Stomach smooth muscle (tissue), 2 donors: ENCODE results near the gene CYB561D2.

Experiments used
- H3K27ac ChIP-seq: one replicate; pipeline ENCODE4 v1.7.0; 2013; ENCODE audit warnings: mild to moderate bottlenecking, low read length, inconsistent platforms
- H3K27me3 ChIP-seq, 2 donors: one replicate each; pipeline ENCODE4 v1.7.0; 2013; ENCODE audit warnings: low read length in 2 of 2; ENCODE audit not compliant: insufficient read depth in 2 of 2, control insufficient read depth in 1 of 2
- H3K36me3 ChIP-seq, 2 donors: one replicate each; pipeline ENCODE4 v1.7.0; 2013; ENCODE audit warnings: low read length in 2 of 2; ENCODE audit not compliant: control insufficient read depth in 2 of 2, insufficient read depth in 2 of 2
- H3K4me1 ChIP-seq: one replicate; pipeline ENCODE4 v1.7.0; 2013; ENCODE audit warnings: low read length; ENCODE audit not compliant: control insufficient read depth, insufficient read depth
- H3K4me3 ChIP-seq, 2 donors: one replicate each; pipeline ENCODE4 v1.7.0; 2013; ENCODE audit warnings: low read length in 2 of 2
- H3K9ac ChIP-seq, 2 donors: one replicate each; pipeline ENCODE4 v1.7.0; 2013; ENCODE audit warnings: low read length in 2 of 2, mild to moderate bottlenecking in 1 of 2
- H3K9me3 ChIP-seq, 2 donors: one replicate each; pipeline ENCODE4 v1.7.0; 2013; ENCODE audit warnings: low read length in 2 of 2; ENCODE audit not compliant: control insufficient read depth in 2 of 2
- donor health status: healthy.
- donor health status: Pancreatic carcinoma.

Gene CYB561D2

DNA sequence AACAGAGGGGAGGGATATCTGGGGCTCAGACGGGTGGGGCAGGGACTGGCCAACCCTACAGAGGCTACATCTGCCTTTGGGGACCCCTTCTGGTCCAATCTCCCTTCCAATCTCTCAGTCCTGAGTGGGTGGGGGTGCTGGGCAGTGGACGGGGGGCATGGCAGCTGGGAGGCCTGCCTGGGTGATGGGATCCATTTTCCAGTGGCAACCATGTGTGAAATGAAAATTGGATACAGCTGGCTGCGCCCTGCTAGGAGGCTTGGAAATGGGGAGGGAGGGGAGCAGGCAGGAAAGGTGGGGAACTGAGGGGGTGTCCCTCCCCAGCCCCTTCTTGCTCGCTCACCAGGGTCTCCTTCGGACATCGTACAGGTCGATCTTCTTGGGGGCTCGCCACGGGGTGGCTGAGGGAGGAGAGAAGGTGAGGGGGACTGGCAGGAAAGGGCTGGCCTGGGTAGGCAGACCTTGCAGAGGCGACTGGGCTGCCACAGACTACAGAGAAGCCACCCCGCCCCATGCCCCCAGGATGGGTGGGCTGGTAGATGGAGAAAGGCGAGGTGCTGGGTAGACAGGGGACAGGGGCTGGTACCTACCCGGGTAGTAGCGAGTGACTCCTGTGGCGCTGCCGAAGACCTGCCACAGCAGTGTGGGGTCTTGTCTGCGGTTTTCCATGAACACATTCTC lies 29.9 kb downstream of the CYB561D2 start:
- Histone ChIP-seq H3K9ac (no peak overlapping the region), H3K4me1 (no peaks in the 10 kb centered on the region), H3K9me3 (no peaks in the 10 kb centered on the region), H3K27ac (no peak overlapping the region), H3K36me3 (no peaks in the 10 kb centered on the region), H3K27me3 (no peaks in the 10 kb centered on the region), H3K4me3 (no peak overlapping the region)

DNA sequence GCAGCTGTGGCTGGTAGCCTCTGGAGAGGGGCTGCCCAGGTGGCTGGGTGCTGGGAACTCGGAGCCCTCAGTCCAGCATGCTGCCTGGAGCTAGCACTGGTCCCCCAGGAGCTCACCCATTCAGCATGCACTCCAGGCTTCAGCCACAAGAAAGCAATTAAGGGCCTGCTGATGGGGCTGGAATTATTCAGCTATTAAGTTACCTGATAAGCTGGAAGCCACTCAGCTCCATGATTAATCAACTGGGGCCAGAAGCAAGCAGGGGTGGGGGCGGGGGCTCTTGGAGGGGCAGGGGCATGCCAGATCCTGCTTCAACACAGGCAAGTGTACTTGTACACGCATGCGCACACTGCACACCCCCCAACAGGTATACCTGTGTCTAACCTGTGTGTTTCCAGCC lies 30.7 kb downstream of the CYB561D2 start:
- no peak overlapping the region for H3K27ac ChIP-seq

DNA sequence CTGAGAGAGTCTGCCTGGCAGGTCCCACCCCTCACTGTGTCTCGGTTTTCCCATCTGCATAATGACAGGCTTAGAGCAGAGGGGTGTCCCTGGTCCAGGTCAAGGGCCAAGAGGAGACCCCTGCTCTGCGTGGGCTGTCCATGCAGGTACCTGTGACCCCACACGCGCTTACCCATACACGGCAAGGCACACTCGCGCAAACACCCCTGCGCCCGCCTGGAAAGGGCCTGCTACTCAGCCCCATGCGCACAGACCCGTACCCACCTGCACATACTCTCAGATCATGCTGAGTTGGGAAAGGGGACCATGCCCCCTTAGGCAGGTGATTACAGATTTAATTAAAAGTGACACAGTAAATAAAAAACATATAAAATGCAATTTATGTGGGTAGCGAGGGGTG lies 32.1 kb downstream of the CYB561D2 start:
- no peak overlapping the region for H3K27ac ChIP-seq
- H3K9ac ChIP-seq: no peak overlapping the region
- no peaks in the 10 kb centered on the region for H3K27me3 ChIP-seq
- H3K4me1 ChIP-seq: no peaks in the 10 kb centered on the region
- H3K4me3 ChIP-seq: no peak overlapping the region
- H3K9me3 ChIP-seq: no peaks in the 10 kb centered on the region
- no peaks in the 10 kb centered on the region for H3K36me3 ChIP-seq

More for the DNA sequence above, 30.7 kb downstream of the CYB561D2 start:
- Histone ChIP-seq H3K9ac (no peak overlapping the region), H3K4me1 (no peaks in the 10 kb centered on the region), H3K27me3 (no peaks in the 10 kb centered on the region), H3K36me3 (no peaks in the 10 kb centered on the region), H3K9me3 (no peaks in the 10 kb centered on the region), H3K4me3 (no peak overlapping the region)

DNA sequence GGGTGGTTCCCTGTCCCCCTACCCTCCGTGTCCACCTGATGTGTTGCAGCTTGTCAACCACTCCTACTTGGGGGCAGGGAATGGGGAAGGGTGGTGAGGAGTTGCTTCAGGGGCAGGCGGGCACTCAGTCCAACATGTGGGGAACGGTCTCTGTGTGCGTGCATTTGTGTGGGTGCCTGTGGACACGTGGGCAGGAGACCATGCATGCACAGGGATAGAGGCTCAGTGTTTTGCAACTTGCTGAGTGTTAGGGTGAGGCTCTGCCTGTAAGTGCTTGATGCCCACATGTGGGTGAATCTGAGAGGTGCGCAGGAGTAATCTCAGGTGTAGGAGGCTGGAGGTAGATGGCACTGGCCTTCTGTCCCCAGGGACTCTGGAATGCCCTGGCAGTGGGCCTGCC lies 33.1 kb downstream of the CYB561D2 start:
- Histone ChIP-seq H3K9me3 (no peaks in the 10 kb centered on the region), H3K4me1 (no peaks in the 10 kb centered on the region), H3K4me3 (no peak overlapping the region), H3K9ac (no peak overlapping the region), H3K27me3 (no peaks in the 10 kb centered on the region), H3K27ac (no peak overlapping the region), H3K36me3 (no peaks in the 10 kb centered on the region)

DNA sequence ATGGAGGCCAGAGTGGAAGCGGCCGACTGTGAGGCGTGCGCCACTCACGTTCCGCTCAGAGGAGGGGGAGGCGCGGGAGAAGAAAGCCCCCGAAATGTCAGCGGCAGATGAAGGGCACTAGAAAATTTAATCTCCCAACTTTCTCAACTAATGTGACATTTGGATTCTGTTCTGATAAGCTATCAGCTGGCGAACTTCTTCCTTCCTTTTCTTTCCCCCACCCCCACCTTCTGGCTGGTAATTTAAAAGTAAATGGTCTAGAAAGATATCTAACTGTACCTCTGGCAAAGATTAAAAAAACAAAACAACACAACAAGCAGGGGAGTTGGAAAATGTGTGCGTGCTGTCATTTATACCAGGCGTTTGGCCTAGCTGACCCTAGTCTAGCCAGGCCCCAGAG lies 35.1 kb downstream of the CYB561D2 start:
- Histone ChIP-seq H3K9ac (no peak overlapping the region), H3K27ac (no peak overlapping the region), H3K4me3 (no peak overlapping the region), H3K4me1 (peaks cover 2% of the 10 kb centered on the region), H3K27me3 (no peaks in the 10 kb centered on the region), H3K9me3 (no peaks in the 10 kb centered on the region), H3K36me3 (no peaks in the 10 kb centered on the region)

DNA sequence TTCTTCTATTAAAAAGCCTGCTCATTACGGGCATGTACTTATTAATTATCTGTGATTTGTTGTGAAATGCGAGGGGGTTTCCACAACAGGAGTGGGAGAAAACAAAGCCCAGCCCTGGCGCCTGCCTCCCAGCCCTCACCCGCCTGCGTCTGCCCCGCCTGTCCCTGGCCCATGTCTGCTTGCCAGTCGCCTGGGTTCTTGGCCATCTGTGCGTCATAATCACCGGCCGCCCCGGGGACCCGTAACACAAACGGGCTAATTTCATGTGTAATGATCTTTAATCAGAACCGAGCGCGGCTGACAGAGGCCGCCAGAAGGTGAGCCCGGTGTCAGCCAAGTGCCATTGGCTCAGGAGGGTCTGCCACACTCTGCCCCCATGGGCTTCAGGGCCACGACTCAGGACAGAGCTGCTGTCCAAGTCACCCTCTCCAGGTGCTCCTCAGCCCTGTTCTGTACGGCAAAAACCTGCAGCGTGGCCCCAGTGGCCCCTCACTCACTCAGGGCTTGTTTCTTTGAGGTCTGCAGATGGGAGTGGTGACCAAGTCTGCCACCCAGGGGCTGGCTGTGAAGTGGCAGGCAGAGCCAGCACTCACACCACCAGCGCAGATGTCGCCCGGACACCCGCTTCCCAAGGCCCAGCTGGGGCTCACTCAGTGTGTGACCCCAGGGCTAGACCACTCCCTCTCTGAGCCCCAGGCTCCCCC lies 37.5 kb downstream of the CYB561D2 start:
- Histone ChIP-seq H3K9ac (no peak overlapping the region), H3K27me3 (no peaks in the 10 kb centered on the region), H3K4me3 (no peak overlapping the region), H3K27ac (no peak overlapping the region), H3K4me1 (peaks cover 8% of the 10 kb centered on the region), H3K36me3 (no peaks in the 10 kb centered on the region), H3K9me3 (no peaks in the 10 kb centered on the region)

DNA sequence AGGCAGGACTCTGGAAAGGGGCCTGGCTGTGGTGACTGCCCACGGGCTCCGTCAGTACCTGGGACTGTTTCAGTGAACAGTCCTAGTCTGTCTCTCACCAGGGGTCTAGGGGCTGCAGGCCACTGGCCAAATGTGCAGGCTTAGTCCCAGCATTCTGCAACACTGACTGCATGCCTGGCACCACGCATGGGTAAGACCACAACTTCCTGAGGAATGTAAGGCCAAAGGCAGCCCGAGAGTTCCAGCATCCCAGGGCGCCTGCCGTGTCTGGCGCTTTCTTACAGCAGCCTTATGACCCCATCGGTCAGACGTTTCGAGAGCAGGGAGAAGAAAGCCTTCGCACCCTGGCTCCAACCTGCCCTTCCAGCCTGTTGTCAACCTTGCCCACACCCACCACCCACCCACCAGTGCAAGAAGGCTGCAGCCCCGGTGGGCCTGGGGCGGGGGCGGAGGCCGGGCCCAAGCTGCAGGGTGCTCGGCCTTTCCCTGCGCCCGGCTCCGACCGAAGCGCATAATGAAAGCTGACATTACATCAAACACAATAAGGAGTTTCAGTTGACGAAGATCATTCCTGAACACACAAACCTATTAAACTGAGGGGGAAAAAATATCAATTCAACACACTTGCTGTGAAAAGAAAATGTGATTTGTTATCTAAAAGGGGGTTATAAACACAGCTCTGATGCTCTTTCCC lies 38.2 kb downstream of the CYB561D2 start:
- Histone ChIP-seq H3K27me3 (no peaks in the 10 kb centered on the region), H3K9ac (no peak overlapping the region), H3K36me3 (no peaks in the 10 kb centered on the region), H3K4me1 (peaks cover 8% of the 10 kb centered on the region), H3K9me3 (no peaks in the 10 kb centered on the region), H3K27ac (no peak overlapping the region), H3K4me3 (no peak overlapping the region)

DNA sequence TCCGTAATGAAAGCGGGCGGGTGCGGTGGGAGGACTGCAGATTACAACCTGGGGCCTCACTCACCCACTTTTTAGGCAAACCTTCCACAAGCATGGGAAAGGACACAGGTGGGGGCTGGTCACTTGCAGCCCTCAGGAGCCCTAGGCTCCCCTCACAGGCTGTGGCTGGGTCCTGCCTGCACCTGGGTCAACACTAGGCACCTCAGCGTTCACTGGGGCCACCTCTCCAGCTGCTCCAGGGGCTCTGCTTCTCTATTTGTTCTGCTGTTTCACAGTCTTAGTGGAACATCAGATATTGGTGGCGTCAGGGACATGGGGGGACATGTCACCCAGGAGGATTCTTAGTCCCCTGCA lies 38.7 kb downstream of the CYB561D2 start:
- no peak overlapping the region for H3K4me3 ChIP-seq
- no peaks in the 10 kb centered on the region for H3K27me3 ChIP-seq
- H3K4me1 ChIP-seq: peaks cover 8% of the 10 kb centered on the region
- H3K27ac ChIP-seq: no peak overlapping the region
- no peaks in the 10 kb centered on the region for H3K9me3 ChIP-seq
- H3K36me3 ChIP-seq: no peaks in the 10 kb centered on the region
- H3K9ac ChIP-seq: no peak overlapping the region

DNA sequence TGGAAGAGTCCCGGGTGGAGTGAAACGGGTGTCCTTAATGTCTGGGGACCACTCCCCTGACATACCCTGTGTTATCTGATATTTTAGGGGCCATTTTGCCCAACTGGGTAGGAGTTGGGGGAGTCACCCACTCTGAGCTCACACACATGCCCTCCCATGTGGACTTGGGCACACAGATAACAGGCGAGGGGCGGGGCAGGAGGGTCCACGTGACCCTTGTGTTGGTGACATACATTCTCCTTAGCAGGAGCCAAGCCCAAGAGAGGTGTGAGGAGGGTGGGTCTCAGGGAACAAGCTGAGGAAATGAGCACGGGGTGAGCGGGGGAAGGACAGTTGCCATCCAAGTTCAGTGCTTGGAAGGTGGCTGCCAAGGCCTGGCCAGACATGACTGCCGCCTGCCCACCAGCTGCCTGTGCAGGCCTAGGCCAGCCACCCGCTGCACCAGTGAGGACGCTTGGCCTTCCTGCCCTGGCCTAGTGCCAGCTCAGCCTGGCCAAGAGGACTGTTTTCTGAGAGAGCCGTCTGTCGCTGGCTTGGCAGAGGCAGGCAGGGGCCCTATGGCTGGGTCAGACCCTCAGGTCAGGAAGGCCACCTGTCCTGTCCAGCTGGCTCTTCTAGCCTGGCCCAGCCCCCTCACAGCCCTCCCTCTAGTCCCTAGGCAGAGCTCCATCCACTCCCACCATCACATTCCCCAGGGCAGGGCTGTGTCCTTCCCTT lies 40.0 kb downstream of the CYB561D2 start:
- no peak overlapping the region for H3K4me3 ChIP-seq
- H3K9me3 ChIP-seq: no peaks in the 10 kb centered on the region
- no peak overlapping the region for H3K27ac ChIP-seq
- H3K36me3 ChIP-seq: no peaks in the 10 kb centered on the region
- peaks cover 8% of the 10 kb centered on the region for H3K4me1 ChIP-seq
- no peaks in the 10 kb centered on the region for H3K27me3 ChIP-seq
- no peak overlapping the region for H3K9ac ChIP-seq

DNA sequence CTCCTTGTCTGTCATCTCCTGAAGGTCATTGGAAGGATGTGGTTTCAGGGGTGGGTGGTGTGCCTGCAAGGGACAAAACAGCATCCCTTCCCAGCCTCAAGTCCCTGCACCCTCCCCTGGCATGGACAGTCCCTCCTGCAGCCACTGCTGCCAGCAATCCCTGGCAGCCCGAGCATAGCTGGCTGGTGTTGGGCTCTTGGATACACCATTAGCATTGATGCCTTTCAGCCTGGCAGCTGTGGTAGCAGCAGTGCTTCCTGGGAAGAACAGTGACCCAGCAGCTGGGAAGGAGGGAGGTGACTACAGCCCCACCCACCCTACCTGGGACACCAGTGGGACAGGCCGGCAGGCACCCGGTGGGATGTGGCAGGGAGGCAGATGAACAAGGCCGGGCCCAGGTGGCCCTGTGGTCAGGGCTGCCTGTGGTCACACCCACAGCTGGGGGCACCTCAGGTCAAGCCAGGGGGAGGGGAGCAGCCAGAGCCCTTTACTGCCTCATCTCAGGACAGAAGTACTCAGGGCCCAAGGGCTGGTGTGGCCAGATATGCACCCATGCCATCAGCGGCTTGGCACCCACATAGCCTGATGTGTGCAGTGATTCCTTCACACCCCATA lies 41.5 kb downstream of the CYB561D2 start:
- no peaks in the 10 kb centered on the region for H3K27me3 ChIP-seq
- H3K9me3 ChIP-seq: no peaks in the 10 kb centered on the region
- H3K9ac ChIP-seq: no peak overlapping the region
- no peaks in the 10 kb centered on the region for H3K36me3 ChIP-seq
- H3K4me1 ChIP-seq: peaks cover 8% of the 10 kb centered on the region
- H3K27ac ChIP-seq: no peak overlapping the region
- no peak overlapping the region for H3K4me3 ChIP-seq
